Measurements from ENCODE around the gene LAMP1.
A peak's percentile ranks its signal among the peaks of the same experiment; 100 is the strongest.
"Not testable (repeated sequence)": the region's sequence is repeated elsewhere in the genome, so short reads cannot be mapped to it uniquely, and the experiment has no call there.

Gene LAMP1, protein sequence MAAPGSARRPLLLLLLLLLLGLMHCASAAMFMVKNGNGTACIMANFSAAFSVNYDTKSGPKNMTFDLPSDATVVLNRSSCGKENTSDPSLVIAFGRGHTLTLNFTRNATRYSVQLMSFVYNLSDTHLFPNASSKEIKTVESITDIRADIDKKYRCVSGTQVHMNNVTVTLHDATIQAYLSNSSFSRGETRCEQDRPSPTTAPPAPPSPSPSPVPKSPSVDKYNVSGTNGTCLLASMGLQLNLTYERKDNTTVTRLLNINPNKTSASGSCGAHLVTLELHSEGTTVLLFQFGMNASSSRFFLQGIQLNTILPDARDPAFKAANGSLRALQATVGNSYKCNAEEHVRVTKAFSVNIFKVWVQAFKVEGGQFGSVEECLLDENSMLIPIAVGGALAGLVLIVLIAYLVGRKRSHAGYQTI

GRCh38 chr13:113296823-113297369, at the start of gene LAMP1:
Gene LAMP1 (plus strand): TSS chr13:113297239. CDS start chr13:113297435, 196 bp downstream.
- DNase-seq, result peak; percentile 98
- in situ Hi-C loops (cut with MboI; ENCODE audit: low pct_unique_long_range_greater_than_20kb, low sequenced_read_pairs), result no loop called here

DNA sequence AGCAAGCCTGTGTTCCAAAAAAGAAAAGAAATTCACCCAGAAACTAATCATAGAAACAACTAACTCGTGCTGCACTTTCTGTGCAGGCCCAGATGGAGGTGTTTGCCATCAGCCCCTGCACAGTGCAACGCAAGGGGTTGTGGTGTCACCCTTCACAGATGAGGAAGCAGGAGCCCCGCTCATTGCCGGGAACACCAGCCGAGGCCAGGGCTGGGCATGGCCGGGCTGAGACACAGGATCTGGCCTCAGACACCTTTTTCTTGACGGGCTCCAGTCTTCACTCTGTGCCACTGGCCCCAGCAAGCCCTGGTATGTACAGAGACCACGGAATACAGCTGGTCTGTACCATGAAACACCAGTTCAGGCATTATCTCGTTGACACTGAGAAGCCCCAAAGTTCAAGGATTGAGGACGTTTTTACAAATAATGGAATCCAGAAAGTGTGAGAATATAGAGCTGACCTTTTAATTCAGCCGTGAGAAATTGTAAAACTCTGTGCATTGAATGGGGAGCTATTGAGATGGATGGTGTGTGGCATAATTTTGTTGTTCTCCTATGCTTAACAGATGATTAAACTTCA, 44.4 kb upstream of the LAMP1 start:
- DNase-seq, result no peak
- in situ Hi-C loops (cut with MboI; ENCODE audit: low pct_unique_long_range_greater_than_20kb, low sequenced_read_pairs), result no loop called here

- DNase-seq; in situ Hi-C loops (cut with MboI; ENCODE audit: low pct_unique_long_range_greater_than_20kb, low sequenced_read_pairs): not testable (repeated sequence)
Observed at GRCh38 chr13:113257908-113258307, 39.1 kb upstream of the LAMP1 start.

- DNase-seq, result peak; percentile 14
- in situ Hi-C loops (cut with MboI; ENCODE audit: low pct_unique_long_range_greater_than_20kb, low sequenced_read_pairs), result no loop called here
Observed at GRCh38 chr13:113258321-113259054, 38.6 kb upstream of the LAMP1 start.

DNA sequence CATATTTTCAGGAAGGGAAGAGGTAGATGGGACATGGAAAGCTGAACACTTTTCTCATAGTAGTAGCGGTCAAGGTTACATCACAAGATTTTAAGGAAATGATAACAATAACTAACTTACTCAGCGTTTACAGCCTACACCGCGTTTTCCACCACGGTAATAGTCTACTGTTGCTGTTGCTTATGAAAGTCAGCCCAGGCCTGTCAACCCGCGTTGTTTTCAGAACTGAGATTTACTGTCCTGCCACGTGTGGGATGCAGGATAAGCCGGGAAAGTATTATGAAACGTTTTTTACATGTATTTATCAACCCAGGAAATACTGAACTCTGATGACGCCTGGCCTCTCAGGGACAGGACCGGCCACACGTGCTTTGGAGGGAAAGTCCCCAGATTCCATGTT, 36.0 kb upstream of the LAMP1 start:
- no peak for DNase-seq
- in situ Hi-C loops (cut with MboI; ENCODE audit: low pct_unique_long_range_greater_than_20kb, low sequenced_read_pairs), result no loop called here

DNA sequence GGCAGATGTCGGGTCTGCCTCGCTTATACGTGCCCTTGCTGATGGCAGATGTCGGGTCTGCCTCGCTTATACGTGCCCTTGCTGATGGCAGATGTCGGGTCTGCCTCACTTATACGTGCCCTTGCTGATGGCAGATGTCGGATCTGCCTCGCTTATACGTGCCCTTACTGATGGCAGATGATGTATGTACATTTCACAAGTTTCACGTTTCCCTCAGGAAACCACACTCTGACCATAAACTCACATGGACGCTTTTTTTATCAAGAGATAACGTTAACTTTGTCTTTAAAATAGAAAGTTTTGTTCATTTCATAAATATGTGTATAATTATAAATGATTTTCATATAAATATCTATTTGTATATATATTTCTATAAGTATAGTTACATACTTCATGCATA, 34.0 kb upstream of the LAMP1 start:
- in situ Hi-C loops (cut with MboI; ENCODE audit: low pct_unique_long_range_greater_than_20kb, low sequenced_read_pairs); DNase-seq: not testable (repeated sequence)

DNA sequence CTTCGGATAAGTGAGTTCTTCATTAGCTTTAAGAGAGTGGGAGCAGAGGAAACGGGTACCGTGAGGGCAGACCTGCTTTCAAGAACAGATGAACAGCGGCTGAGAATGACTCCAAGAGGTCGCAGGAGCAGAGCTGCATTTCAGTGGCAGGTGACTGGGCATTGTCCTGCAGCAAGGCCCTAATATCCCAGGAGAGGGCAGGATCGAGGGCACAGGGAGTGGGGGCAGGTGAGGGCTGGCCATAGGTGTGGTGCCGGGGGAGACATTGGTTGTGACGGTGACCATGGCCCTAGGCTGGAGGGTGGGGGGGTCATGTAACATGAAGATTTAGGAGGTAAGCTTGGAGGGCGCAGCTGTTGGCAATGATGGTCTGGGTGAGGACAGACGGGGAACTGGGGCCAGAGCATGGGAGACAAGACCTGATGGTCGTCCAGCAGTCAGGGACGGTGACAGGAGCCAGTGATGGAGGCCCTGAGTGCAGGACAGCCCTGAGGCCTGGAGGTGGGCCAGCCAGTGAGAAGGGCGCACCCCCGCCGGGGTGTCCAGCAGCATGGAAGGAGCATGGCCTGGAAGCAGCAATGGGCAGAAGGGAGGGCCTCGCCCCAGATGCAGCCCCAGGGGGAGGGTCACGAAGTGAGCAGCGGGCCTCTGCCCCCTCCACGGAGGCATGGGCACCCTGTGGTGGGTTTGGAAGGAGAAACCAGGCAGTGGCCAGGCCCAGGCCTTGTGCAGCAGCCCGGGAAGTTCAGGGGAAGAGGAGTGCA, 29.2 kb upstream of the LAMP1 start:
- in situ Hi-C loops (cut with MboI; ENCODE audit: low pct_unique_long_range_greater_than_20kb, low sequenced_read_pairs), result no loop called here
- no peak for DNase-seq

DNA sequence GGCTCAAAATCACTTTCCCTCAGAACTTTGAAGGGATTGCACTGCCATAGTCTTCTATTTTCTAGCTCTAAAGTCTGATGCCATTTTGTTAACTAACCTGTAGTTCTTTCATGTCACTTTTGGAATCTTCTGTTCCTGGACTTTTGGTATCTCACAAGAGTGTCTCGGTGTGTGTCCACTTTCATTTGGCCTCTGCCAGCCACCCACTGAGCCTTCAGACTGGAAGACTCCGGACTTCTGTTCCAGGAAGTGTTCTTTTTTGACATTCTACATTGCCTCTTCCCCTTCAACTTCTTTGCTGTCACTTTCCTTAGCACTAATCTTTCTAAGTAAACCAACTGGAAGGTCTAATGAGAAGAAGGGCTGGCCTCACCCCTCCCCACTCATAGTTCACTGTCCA, 25.0 kb upstream of the LAMP1 start:
- in situ Hi-C loops (cut with MboI; ENCODE audit: low pct_unique_long_range_greater_than_20kb, low sequenced_read_pairs), result no loop called here
- no peak for DNase-seq

DNA sequence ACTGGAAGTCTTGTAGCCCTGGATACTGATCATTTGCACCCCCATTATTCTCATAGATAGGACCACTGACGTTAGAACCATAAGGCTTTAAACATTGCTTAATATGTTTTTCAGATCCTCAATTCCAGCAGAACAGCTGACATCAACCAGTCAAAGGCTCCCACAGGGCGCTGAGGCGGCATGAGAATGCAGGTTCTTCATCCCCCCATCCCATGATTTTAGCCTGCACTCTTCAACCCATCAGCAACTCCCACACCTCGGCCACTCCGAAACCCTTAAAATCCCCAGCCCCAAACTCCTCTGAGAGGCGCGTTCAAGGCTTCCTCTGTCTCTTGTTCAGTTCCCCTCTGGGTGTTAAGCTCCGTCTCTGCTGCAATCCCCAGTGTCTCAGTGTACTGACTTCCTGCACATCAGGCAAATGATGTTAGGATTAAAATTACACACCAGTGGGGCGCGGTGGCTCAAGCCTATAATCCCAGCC, 24.3 kb upstream of the LAMP1 start:
- DNase-seq, result no peak
- in situ Hi-C loops (cut with MboI; ENCODE audit: low pct_unique_long_range_greater_than_20kb, low sequenced_read_pairs), result no loop called here

- no peak for DNase-seq
- in situ Hi-C loops (cut with MboI; ENCODE audit: low pct_unique_long_range_greater_than_20kb, low sequenced_read_pairs), result no loop called here
Observed at GRCh38 chr13:113273321-113273720, 23.7 kb upstream of the LAMP1 start.

- in situ Hi-C loops (cut with MboI; ENCODE audit: low pct_unique_long_range_greater_than_20kb, low sequenced_read_pairs), result no loop called here
- peak; percentile 39 for DNase-seq
Observed at GRCh38 chr13:113273851-113274590, 23.0 kb upstream of the LAMP1 start.

GRCh38 chr13:113274721-113275120, 22.3 kb upstream of the LAMP1 start:
- DNase-seq, result no peak
- in situ Hi-C loops (cut with MboI; ENCODE audit: low pct_unique_long_range_greater_than_20kb, low sequenced_read_pairs), result no loop called here

DNA sequence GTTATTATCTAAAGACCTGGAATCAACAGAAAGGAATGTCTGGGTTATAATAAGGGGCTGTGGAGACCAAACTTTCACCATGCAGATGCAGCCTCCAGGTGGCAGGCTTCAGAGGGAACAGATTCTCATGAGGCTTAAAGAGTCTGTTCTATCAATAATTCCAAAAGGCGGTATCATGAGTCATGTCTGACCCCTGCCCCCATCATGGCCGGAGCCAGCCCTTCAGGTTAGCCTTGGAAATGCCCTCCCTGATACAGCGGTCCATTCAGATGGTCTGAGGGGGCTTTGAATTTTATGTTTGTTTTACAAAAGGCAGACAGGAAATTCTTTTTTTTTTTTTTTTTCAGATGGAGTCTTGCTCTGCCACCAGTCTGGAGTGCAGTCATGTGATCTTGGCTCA, 21.7 kb upstream of the LAMP1 start:
- in situ Hi-C loops (cut with MboI; ENCODE audit: low pct_unique_long_range_greater_than_20kb, low sequenced_read_pairs), result no loop called here
- peak; percentile 74 for DNase-seq

- no peak for DNase-seq
- in situ Hi-C loops (cut with MboI; ENCODE audit: low pct_unique_long_range_greater_than_20kb, low sequenced_read_pairs), result no loop called here
Observed at GRCh38 chr13:113280126-113280525, 16.9 kb upstream of the LAMP1 start.

DNA sequence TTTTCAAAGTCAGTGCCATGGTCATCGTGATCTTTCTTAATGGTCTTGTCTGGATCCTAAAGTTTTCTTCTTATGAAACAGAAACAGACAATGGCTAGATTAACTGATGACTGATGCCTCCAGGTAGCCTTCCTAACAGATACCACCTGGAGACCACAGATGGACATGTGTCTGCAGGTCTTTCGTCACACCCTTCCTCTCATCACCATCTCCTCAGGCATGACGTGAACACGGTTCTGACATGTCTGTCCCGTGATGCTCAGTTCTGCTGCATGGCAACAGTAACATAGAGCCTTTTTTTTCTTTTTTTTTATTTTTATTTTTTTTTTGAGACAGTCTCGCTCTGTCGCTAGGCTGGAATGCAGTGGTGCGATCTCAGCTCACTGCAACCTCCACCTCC, 13.1 kb upstream of the LAMP1 start:
- in situ Hi-C loops (cut with MboI; ENCODE audit: low pct_unique_long_range_greater_than_20kb, low sequenced_read_pairs), result no loop called here
- DNase-seq, result no peak

DNA sequence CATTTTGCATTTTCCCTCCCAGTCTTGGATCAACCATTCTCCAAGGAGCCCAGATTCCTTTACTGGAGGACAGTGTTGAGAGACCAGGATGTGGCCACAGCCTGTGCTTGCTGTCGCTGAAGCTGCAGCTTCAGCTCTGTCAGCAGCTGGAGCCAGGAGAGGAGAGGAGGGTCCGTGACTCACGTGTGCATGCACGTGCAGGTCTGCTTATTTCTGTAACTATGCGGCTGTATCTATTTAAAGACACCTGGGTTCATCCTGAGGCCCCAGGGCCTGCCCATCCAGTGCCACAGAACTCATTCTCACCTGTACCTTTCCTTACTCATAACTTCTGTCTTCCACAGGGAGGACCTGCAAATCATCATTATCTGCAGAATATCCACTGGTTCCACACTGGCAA, 8.2 kb upstream of the LAMP1 start:
- in situ Hi-C loops (cut with MboI; ENCODE audit: low pct_unique_long_range_greater_than_20kb, low sequenced_read_pairs), result no loop called here
- no peak for DNase-seq

GRCh38 chr13:113291129-113291528, 5.9 kb upstream of the LAMP1 start:
- in situ Hi-C loops (cut with MboI; ENCODE audit: low pct_unique_long_range_greater_than_20kb, low sequenced_read_pairs), result no loop called here
- DNase-seq, result no peak

GRCh38 chr13:113292021-113292862, 4.8 kb upstream of the LAMP1 start:
- in situ Hi-C loops (cut with MboI; ENCODE audit: low pct_unique_long_range_greater_than_20kb, low sequenced_read_pairs), result no loop called here
- DNase-seq, result peak; percentile 63

All from KBM-7 (cell line).